GM18508 (cell line): ENCODE results near the gene TMEM252.

ENCODE experiments used
- ATAC-seq: cut with Tn5 transposase; IDR thresholded peaks from one replicate; pipeline ENCODE4 v1.9.1; 2021; ENCODE audit warnings: moderate number of reproducible peaks; ENCODE audit not compliant: insufficient read depth, unreplicated experiment

TMEM252 gene

DNA sequence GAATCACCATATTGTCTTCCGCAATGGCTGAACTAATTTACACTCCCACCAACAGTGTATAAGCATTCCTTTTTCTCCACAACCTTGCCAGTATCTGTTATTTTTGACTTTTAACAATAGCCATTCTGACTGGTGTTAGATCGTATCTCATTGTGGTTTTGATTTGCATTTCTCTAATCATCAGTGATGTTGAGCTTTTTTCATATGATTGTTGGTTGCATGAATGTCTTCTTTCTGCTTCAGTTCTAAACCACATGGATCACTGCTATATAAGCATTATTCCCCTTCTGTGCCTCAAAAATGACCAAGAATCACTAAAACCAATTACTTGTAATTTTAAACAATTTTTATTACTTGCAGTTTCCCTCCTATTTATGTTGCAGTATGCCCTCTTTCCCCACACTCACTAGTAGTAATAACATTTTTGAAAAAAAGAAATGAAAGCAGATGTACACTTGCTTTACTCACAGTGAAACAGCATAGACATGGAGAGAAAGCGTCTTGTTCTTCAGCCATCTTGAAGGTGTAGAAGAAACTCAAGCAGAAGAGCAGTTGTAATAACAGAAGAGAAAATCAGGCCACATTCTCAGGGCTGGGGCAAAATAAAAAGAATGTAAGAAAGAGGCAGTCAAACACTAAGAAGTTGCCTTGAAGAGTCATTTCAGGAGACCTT is 4.5 kb upstream of the TMEM252 start:
- ATAC-seq: no peak

DNA sequence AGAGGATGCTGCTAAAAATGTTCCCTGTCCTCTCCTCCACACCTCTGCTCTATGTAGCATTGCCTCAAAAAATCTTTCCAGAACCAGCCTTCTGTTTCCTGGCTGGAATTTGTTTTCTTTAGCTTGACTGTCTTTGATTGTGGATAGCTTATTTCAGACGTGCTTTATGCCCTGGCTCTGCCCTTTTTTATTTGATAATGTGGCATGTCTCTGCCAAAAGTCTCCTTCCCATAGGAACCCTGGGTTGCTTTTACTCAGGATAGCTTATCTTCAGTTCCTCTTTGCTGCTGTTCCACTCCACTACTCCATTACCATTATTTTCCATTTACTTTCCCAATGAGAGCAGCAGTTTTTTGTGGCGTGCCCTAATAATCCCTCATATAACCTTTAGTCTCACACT is 885 bp upstream of the TMEM252 start:
- no peak for ATAC-seq

DNA sequence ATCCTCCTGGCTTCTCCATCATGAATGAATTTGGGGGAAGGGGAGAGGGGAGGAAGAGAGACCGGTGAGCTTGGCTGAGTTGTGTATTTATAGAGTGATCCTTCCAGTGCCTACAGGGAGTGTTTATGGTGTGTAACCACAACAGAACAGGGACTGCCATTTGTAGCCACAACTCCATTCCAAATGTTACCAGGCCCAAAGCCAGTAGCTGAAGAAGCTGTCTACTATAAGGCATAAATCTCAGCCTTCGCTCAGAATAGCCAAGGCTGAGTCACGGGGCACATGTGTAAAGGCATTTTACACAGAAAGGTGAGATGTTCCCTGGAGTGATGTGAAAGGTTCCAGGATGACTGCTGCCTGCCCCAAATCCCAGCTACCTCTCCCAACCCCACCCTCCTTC is 2.5 kb downstream of the TMEM252 start:
- ATAC-seq: no peak

DNA sequence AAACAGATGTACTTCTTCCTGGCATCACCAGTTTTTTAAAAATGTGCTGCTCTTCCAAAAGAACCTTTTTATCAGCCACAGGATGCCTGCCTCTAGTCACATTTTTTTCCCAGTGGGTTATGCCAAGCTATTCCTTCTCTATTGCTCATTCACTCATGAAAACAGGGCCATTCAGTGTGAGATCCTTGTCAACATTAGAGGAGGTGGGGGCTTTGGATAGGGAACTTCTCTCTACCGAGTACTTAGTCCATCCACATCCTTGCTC is 3.1 kb downstream of the TMEM252 start:
- ATAC-seq: no peak

DNA sequence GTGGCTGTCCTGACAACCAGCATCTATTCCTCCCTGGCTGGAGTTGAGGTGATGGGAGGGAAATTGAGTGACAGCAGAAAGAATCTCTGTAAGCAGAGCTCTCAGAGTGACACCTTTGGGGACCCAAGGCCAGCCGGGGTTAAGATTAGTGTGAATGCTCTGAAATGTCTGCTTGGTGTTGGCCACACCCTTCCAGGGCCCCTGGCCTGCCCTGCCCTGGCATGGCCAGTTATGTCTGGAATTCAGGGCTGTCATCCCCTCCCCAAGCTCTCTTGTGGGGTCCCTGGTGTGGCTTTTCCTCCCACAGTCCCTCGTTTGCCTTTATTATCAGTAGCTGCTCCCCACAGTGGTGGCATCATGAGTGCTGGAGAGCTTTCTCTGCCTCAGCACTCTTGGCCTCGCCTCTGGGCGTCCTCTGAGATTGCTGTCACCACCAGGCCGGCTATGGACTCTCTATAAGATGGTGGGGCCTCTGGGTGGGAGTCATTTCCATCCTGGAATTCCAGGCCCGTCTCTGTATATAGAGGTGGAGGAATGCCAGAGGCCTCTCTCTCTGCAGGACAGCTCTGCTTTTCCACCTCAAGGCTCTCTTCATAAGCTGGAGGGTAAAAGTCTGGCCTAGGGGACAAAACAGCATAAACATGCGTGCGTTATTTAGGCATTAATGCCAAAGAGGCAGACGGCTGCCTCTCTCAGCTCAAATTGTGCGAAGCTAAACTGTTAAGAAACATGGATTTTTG is 3.6 kb downstream of the TMEM252 start:
- no peak for ATAC-seq

DNA sequence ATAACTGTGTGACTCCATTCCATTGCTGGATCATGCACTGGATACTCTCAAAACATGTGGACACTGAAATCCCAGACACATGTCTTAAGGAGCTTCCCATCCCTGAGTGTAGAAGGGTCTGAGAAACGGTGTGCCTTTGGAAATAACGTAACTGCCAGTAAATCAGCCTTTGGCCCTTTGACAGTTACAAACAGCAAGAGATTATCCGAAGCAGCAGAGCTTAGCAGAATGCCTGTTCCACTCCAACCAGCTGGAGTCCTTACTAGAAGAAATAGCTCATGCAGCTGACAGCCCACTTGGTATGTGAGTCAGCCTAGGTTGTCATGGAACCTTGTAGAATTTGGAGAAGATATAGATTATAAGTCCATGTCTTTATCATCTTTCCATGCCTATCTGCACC is 7.0 kb downstream of the TMEM252 start:
- no peak for ATAC-seq

DNA sequence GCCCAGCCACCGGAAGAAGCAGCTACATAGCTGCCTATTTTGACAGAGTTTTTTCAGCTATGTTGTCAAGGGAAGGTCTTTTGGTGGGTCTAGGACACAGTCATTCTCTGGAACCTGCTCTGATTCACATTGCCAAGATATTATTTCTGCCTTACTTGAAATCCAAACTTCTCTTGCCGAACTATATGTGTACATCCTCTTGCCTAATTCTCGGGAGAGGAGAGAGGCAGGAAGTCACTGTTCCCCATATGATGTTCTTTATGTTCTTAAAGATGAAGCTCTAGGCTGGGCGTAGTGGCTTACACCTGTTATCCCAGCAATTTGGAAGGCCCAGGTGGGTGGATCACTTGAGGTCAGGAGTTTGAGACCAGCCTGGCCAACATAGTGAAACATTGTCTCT is 8.6 kb downstream of the TMEM252 start:
- no peak for ATAC-seq

DNA sequence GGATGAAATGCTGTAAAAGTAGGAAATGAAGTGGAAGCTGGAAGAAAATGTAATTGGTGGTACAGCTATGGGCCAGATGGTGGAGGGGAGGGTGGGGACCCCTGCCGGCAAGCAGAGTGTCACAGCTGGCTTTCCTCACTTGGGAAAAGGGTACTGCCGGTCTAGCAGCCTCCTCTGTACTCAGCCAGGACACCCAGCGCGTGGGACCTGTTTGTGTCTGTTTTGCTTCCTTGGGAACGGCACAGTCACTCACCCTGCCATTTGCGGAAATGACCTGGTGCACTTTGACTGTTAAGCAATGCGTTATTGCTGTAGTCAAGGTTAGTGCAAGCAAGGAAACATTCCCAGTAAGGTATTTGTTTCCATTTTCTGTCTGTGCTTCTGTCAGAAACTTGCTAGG is 10.1 kb downstream of the TMEM252 start:
- no peak for ATAC-seq

DNA sequence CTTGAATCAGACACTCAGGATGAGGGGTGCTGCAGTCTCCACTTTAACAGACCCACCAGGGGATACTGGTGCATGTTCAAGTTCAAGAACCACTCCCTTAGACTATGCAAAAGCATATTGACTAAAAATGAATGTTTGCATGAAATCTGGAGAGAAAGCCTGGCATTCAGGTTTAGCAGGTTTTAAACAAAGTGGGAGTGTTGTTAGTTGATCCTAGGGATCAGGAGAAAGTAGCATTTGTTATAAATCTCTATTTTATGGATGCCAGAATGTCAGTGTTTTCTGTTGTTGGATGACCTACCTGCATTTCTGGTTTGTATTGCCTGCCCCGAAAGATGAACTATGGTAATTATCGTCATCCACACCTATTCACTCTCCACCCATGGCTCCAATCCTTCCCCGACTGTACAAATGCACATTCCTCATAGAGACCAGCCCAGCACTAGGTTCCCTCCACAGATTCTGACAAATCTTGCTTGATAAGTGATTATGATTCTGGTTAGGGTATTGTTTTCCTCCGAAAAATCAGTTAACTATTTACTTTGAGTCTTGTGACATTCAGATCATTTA is 17.2 kb downstream of the TMEM252 start:
- ATAC-seq: no peak

DNA sequence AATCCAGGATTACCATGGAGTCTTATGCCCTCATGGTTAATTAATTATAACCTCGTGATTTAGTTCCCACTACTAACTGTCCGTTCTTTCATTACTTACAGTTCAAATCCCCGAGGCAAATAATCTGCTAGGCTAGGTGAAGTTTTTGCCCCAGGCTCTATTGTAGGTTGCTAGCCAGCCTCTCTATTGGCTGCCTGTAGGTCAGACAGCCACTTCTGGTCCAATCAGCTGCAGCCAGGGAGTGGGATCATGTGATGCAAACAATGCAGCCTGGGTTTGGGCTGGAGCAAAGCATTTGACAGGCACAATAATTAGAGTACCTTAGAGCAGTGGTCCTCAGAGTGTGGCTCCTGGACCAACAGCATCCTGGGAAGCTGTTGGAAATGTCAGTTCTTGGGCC is 17.7 kb downstream of the TMEM252 start:
- no peak for ATAC-seq

DNA sequence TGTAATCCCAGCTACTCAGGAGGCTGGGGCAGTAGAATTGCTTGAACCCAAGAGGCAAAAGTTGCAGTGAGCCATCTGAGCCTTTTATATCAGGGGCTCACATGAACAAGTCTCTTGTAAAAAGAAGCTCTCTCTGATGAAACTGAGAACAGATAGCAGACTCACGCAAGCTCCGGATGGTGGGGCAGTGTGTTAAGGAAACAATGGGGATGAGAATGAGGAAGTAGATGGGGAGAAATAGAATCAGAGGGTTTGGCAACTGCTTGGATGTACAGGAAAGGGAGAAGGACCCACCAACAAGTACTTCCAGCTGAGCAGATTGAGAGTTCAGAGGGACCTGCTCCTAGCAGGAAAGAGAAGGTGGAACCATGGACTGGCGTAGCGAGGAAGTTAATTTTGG is 18.6 kb downstream of the TMEM252 start:
- ATAC-seq: no peak

DNA sequence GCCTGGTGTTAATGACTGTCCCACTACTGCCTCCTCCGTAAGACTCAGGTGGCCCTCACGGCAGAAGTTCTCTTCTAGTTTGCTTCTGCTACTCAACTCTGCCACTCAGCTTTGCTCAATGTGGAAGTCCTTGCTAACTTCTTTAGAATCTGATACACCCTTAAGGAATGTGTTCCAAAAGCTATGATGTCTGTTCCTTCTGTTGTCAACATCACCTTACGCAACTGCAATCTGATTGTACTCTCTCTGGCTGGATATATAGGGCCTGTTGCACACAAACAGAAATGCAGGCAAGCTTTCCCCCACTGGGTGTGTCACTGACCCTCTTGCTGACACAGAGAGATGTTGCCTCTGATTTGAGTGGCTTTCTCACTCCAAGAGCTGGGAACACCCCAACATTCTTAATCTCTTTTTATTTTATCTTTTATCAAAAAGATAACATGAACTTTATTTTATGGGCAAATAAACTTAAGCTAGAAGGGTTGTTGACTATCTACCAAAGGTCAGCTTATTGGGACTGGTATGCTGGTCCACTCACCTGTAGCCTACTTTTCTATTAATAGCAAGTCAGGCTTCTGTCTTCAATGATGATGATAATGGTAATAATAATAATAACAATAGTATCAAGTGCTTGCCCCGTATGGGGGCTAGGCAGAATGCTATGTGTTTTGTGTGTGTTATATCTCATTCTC is 25.2 kb downstream of the TMEM252 start:
- no peak for ATAC-seq

DNA sequence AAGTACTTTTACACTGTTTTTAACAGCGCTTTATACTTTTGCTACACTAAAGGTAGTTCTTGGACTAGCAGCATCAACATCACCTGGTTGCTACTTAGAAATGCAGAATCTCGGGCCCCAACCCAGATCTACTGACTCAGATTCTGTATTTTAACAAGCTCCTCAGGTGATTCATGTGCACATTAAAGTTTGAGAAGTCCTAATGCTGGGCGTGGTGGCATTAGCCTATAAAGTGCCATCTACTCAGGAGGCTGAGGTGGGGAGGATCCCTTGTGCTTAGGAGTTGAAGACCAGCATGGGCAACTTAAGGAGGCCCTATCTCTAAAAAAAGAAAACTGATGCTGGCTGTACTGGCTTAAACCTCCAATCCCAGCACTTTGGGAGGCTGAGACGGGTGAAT is 26.7 kb downstream of the TMEM252 start:
- no peak for ATAC-seq

DNA sequence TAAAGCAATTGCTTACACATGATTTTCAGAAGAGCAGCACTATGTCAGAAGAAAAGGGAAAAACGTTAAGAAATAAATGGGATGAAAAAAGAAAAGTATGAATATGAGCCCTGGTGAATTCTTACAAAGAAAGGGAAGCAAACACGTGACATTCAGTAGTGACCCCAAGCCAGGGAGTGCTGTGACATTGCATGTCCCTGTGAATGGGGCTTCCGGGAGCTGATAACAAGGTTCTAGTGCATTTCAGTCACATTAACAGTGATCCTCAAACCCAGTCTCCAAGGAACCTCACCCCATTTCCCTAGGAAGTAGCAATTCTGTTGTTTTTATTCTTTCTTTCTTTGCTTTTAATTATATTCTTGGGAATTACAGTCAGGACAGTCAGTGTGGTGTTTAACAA is 27.3 kb downstream of the TMEM252 start:
- ATAC-seq: no peak

DNA sequence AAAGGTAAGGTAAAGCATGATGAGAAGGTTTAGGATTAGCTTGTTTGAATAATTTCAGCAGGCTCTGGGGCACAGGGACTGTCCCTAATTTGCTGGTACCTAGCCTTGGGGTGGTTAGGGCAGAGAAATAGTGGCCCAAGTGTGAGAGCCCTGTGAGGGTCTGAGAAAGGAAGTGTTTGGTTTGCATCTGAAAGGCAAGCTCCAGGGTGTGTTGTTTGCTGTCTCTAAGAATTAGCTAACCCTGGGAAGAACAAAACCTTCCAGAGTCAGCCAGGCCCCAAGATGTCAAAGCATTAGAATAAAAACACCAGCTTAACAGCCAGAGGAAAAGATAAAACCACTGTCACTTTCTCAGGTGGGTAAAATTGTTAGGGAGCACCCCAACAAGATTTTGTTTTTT is 31.0 kb downstream of the TMEM252 start:
- ATAC-seq: no peak

DNA sequence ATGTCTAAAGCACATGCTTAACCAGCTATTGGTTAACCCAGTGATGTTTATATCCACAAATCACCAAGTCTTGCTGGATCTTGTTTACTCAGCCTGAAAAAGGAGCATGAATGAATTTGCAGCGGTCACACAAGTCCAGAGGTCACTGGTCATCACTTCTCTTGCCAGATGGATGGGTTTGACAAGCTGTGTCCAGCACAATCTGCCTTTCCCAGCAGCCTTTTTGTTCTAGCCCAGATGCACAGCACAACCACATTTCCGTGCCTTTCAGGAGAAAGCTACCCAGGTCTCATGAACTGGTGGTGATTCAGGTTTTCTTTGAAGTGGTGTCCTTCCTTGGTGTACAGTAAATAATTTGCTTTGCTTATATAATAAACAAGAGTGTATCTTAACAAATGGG is 32.1 kb downstream of the TMEM252 start:
- no peak for ATAC-seq

DNA sequence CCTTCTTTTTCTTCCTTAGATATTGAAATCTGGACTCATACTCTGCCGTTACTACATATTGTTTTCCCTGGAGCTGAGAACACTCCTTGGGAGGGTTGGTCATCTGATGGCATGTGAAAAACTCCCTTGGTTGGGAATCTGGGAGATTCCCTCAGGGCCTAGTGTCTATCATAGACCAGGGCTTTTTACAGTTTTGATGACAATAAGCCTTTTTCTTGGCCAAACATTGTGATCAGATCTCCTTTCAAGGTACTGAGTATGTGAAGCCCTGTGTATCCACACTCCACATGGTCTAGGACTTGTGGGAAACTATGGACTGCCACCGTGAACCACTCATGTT is 32.9 kb downstream of the TMEM252 start:
- no peak for ATAC-seq

DNA sequence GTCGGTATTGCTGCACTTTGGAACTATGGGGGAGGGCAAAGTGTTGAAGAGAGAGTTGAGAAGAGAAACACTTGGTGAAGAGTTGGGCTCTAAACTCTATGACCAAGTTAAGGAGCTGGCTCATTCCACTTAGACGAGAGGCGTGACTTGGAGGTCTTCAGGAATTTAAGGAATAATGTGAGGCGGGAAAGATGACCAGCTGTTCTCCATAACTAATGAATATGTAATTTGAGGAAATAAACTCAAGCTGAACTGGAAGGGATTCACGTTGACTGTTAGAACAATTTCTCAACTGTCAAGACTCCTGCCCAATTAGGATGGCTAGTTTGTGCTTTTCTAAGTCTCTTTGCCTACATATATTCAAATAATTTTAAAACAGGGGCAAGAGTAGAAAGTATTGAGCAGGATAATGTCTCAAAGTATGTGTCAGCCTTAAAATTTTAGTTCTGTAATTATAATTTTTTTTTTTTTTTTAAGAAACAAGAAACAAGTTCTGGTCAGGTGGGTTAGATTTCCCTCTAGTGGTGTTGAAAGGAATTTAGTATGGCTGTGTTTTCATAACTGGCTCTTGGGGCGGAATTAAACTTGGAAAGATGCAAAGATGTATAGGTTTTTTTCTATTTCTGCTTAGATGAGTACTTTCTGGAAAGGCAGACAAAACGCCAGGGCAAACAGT is 33.4 kb downstream of the TMEM252 start:
- ATAC-seq: no peak

DNA sequence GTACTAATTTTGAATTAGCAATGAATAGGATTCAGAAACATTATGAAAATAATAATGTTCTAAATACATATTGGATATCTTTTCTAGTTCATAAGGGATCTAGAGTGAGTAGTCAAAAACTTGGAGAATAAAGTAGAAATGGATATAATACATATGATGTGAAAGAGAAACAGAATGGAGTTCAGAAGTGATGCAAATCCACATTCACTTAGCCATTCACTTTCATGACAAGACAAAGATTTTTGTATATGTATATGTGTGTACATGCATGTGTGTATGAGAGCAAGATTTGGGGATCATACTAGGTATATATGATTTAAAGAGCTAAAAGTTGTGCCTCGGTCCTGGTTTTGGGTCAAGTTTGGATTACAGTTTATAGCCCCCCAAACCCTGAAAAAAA is 34.1 kb downstream of the TMEM252 start:
- no peak for ATAC-seq

DNA sequence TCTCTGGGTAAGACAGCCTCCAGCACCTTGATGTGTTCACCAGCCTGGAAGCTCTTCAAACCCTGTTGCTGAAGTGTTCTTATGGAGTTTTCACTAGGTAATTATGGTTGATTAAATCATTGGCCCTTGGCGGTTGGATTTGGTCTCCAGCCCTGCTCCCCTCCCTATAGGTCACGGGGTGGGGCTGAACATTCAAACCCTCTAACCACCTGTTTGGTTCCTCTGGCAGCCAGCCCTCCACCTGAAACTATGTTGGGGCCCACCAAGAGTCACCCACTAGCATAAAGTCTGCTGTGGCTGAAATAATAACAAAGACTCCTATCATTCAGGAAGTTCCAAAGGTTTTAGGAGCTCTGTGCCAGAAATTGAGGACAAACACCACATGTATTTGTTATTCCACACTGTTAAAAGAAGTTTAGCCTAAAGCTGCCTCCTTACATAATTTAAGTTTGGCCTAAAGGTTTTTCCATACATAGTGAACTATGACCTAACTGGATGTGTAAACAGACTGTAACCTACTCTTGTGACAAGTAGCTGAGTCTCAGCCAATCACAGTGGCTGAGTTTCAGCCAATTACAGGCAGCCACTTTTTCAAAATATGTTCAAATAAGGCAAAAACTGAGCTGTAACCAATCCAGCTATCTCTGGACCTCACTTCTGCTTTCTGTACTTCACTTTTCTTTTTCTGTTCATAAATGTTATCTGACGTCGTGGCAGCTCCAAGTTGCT is 34.8 kb downstream of the TMEM252 start:
- ATAC-seq: no peak

DNA sequence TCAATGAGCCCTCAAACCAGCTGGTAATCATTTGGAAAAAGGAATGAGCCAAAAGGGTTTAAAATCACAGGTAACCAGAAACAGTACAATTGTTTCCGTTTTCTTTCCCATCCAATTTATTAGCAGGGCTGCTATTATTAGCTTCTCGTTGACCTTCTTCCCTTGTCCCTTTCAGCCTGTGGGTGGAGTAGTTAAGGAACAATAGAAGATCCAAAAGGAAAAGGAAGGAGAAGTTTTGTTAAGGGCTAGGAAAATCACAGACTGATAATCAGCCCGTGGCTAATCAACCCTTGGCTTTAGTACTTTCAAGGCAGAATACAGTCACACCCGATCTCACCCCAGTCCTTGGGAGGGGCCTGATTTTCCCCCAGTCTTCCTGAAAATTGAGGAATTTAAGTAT is 38.4 kb downstream of the TMEM252 start:
- ATAC-seq: no peak
